Testis (tissue), 5 donors: ENCODE measurements around the gene MRGPRG. TPM values are rescaled to one million over a fixed set of nuclear protein-coding genes. Genes with fewer than 3 reads are reported as not detected.
"Not testable (repeated sequence)": the region's sequence is repeated elsewhere in the genome, so short reads cannot be mapped to it uniquely, and the experiment has no call there.

Experiments used
- DNase-seq: peaks from one replicate; pipeline ENCODE4 v3.0.0-alpha.2; 2019
- H3K27ac ChIP-seq, 2 donors: fragments of 200-600 bp; sonication (generic); one replicate each; pipeline ENCODE4 v1.5.1; 2019
- H3K27me3 ChIP-seq: fragments of 200-600 bp; sonication (generic); one replicate; pipeline ENCODE4 v1.5.1; 2019
- H3K36me3 ChIP-seq: fragments of 200-600 bp; sonication (generic); one replicate; pipeline ENCODE4 v1.5.1; 2017; ENCODE audit warnings: low read depth; ENCODE audit errors: missing control alignments
- H3K4me1 ChIP-seq: fragments of 200-600 bp; sonication (generic); one replicate; pipeline ENCODE4 v1.5.1; 2019
- H3K4me3 ChIP-seq, 2 donors: fragments of 200-600 bp; sonication (generic); one replicate each; pipeline ENCODE4 v1.5.1; 2017 to 2019
- H3K9me3 ChIP-seq: fragments of 200-600 bp; sonication (generic); one replicate; pipeline ENCODE4 v1.5.1; 2017
- CTCF ChIP-seq, 3 experiments: fragments of 450-650 bp in 2 of 3; fragments of 200-600 bp in 1 of 3; sonication (generic) in 1 of 3; IDR thresholded peaks; one replicate each; pipeline ENCODE4 v1.5.1; 2016 to 2019; ENCODE audit warnings: antibody characterized with exemption in 3 of 3, mild to moderate bottlenecking in 2 of 3, moderate library complexity in 1 of 3
- POLR2A ChIP-seq: fragments of 450-650 bp; IDR thresholded peaks from one replicate; pipeline ENCODE4 v1.6.1; 2017; ENCODE audit warnings: antibody characterized with exemption, mild to moderate bottlenecking, moderate library complexity
- WGBS, 2 donors: methylation state at CpG; one replicate each; pipeline ENCODE4 v1.1.5; 2018; 5-methylcytosine and 5-hydroxymethylcytosine counted together
- intact Hi-C: fragments of 100-400 bp; cut with DNase I; formaldehyde crosslinking; loops from one replicate; pipeline ENCODE4 v1.15.1; 2023; ENCODE audit warnings: low total_unique reads
- long read RNA-seq, 2 donors: transcript quantifications; one replicate each; lab custom pipeline, GENCODE V29; 2026
- polyA plus RNA-seq: library from polyadenylated mRNA; stranded (reverse); fragments of 350-450 nt; fragmentation: Illumina TruSeq; extraction: RNeasy Lipid Tissue Mini Kit (QIAGEN cat#74804); gene quantifications from one replicate; pipeline ENCODE4 v1.2.3, GENCODE V29; 2014; ENCODE audit warnings: low read depth, low replicate concordance; ENCODE audit not compliant: insufficient read depth
- total RNA-seq, 2 donors: library from RNA; depleted of rRNA; stranded (reverse); fragments of >200 nt; gene quantifications; one replicate each; pipeline ENCODE4 v1.2.3, GENCODE V29; 2016

The MRGPRG gene, protein sequence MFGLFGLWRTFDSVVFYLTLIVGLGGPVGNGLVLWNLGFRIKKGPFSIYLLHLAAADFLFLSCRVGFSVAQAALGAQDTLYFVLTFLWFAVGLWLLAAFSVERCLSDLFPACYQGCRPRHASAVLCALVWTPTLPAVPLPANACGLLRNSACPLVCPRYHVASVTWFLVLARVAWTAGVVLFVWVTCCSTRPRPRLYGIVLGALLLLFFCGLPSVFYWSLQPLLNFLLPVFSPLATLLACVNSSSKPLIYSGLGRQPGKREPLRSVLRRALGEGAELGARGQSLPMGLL
- total RNA-seq: under 1 TPM in 1 of 2 donors, not detected in 1; 0.50 TPM
- polyA plus RNA-seq: not detected
- long read RNA-seq, donor 1: 0 reads
- long read RNA-seq, donor 2: 0 reads

DNA sequence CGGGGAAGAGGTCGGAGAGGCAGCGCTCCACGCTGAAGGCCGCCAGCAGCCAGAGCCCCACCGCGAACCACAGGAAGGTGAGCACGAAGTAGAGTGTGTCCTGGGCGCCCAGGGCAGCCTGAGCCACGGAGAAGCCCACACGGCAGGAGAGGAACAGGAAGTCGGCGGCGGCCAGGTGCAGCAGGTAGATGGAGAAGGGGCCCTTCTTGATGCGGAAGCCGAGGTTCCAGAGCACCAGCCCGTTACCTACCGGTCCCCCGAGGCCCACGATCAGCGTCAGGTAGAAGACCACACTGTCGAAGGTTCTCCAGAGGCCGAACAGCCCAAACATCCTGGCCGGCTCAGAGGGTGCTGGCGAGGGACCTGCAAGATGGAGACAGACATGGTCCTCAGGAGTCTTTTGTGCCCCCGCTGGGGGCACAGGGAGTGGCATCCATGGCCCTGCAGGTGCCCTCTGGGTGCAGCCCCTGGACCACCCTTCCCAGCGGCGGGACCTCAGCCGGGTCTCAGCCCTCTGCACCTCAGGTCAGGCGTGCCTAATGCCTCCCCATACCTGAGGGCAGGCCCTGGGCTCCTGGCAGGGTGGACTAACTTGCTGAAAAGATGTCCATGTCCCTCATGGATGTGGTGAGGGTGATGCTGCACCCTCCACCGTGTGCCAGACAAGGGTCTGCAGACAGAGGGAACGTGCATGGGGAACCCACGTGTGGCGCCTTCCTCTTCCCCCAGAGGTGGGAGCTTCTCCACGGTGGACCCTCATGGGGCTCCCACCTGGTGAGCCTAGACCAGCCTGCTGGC is at the start of gene MRGPRG:
Gene MRGPRG (minus strand): TSS at position 331 of the 798 bp plus-strand sequence. CDS start 0 bp downstream, at position 331.
- intact Hi-C loops: loop anchor here (10.0 kb wide), 1 partner anchor 114 kb away; no protein-coding TSS in a partner anchor
- H3K36me3 ChIP-seq: no peaks in the 10 kb centered on the region
- no peaks in the 10 kb centered on the region for H3K4me1 ChIP-seq
- peak; percentile 7 for DNase-seq
- H3K9me3 ChIP-seq: no peaks in the 10 kb centered on the region
- peak within 1 kb of the TSS in 1 of 2 donors; percentile 20 for H3K4me3 ChIP-seq
- 75 to 81% methylated on average over 16 to 32 of the region's 35 CpGs for WGBS, 2 donors
- no peaks in the 10 kb centered on the region for H3K27me3 ChIP-seq
- no peak within 1 kb of the TSS for H3K27ac ChIP-seq
- TF ChIP-seq POLR2A (no peak), CTCF (IDR thresholded peaks at IDR 0.05) (no peak)

DNA sequence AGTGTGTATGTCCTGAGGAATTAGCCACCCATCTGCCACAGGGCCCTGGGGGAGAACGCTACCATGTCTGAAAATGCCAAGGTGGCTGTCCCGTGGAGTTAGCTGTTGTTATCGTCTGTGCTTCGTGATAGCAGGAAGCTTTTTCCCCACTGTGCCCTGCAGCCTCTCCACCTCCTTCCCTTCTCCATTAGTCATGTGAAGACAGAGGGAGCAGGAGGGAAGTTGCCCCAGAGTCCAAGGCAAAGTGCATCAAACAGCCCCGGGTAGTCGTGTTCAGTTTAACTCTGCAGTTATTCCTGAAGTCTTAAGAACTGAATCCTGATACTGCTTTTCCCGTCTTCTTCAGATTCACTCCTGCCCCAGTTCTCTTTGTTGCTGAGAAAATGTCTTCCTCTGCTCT is 43.9 kb upstream of the MRGPRG start:
- 50 to 65% methylated on average over 3 to 7 of the region's 7 CpGs for WGBS, 2 donors
- H3K4me3 ChIP-seq, intact Hi-C loops: not testable (repeated sequence)

GRCh38 chr11:3261831-3262230 is 43.2 kb upstream of the MRGPRG start:
- H3K4me3 ChIP-seq, H3K27ac ChIP-seq, H3K9me3 ChIP-seq, DNase-seq, H3K36me3 ChIP-seq, H3K4me1 ChIP-seq, intact Hi-C loops, H3K27me3 ChIP-seq: not testable (repeated sequence)
- WGBS, 2 donors: 58 to 61% methylated on average over 5 of the region's 8 CpGs

More for the DNA sequence above, 43.9 kb upstream of the MRGPRG start:
- H3K4me1 ChIP-seq, H3K9me3 ChIP-seq, DNase-seq, H3K27ac ChIP-seq, H3K36me3 ChIP-seq, H3K27me3 ChIP-seq: not testable (repeated sequence)

GRCh38 chr11:3257509-3257908 is 38.9 kb upstream of the MRGPRG start:
- H3K27ac ChIP-seq, H3K4me3 ChIP-seq, H3K9me3 ChIP-seq, H3K4me1 ChIP-seq, intact Hi-C loops, H3K36me3 ChIP-seq, DNase-seq, H3K27me3 ChIP-seq: not testable (repeated sequence)
- 93 to 94% methylated on average over 1 of the region's 1 CpG for WGBS, 2 donors

- H3K27me3 ChIP-seq, intact Hi-C loops, H3K9me3 ChIP-seq, H3K4me1 ChIP-seq, DNase-seq, H3K4me3 ChIP-seq, H3K36me3 ChIP-seq, H3K27ac ChIP-seq: not testable (repeated sequence)
- no CpG with 5 or more reads among the region's 12 CpGs for WGBS, 2 donors
Measured at GRCh38 chr11:3255241-3255640, 36.6 kb upstream of the MRGPRG start.

GRCh38 chr11:3254773-3255172 is 36.2 kb upstream of the MRGPRG start:
- intact Hi-C loops: not testable (repeated sequence)
- WGBS, 2 donors: no CpG with 5 or more reads among the region's 14 CpGs

GRCh38 chr11:3245071-3245470 is 26.5 kb upstream of the MRGPRG start:
- intact Hi-C loops: no loop called here
- H3K36me3 ChIP-seq: no peaks in the 10 kb centered on the region

More at GRCh38 chr11:3254773-3255172, 36.2 kb upstream of the MRGPRG start:
- not testable (repeated sequence) for H3K4me1 ChIP-seq, H3K9me3 ChIP-seq, H3K27ac ChIP-seq, H3K27me3 ChIP-seq, DNase-seq, H3K4me3 ChIP-seq, H3K36me3 ChIP-seq

More at GRCh38 chr11:3245071-3245470, 26.5 kb upstream of the MRGPRG start:
- Histone ChIP-seq H3K27ac (no peak overlapping the region), H3K4me1 (no peaks in the 10 kb centered on the region), H3K27me3 (no peaks in the 10 kb centered on the region), H3K9me3 (no peaks in the 10 kb centered on the region), H3K4me3 (no peak overlapping the region)
- TF ChIP-seq POLR2A: no peak
- no peak for TF ChIP-seq CTCF (IDR thresholded peaks at IDR 0.05)
- no peak for DNase-seq
